Measurements from ENCODE around the gene ASB6. TPM values are rescaled to one million over a fixed set of nuclear protein-coding genes. Genes with fewer than 3 reads are reported as not detected.

Gene ASB6
- total RNA-seq, 1 donor from 2014 or later, result 20.1 TPM

- Mint-ChIP-seq H3K9me3 (no peaks in the 10 kb centered on the region), H3K4me3 (no peak overlapping the region), H3K36me3 (ENCODE audit: low read depth) (no peaks in the 10 kb centered on the region), H3K27me3 (peaks cover 1% of the 10 kb centered on the region), H3K27ac (no peak overlapping the region), H3K4me1 (peaks cover 30% of the 10 kb centered on the region)
- ChIA-PET CTCF (interaction anchor here (0.6 to 2.1 kb wide), 6 partner anchors 17 to 475 kb away, joined by 3 to 8 read pairs (median 4); no protein-coding TSS in a partner anchor), POLR2A (interaction anchor here (0.6 to 1.7 kb wide), 4 partner anchors 19 to 467 kb away, joined by 3 to 7 read pairs (median 6); partner anchors contain the start of gene NTMT1)
- ATAC-seq (ENCODE audit: low read depth) (no peak), DNase-seq (no peak)
- TF ChIP-seq CTCF (IDR thresholded peaks at IDR 0.05), result no peak
- intact Hi-C loops (cut with micrococcal nuclease), result loop anchor here (5.0 kb wide), 2 partner anchors 225 to 285 kb away; no protein-coding TSS in a partner anchor
These were observed 34.9 kb downstream of the ASB6 start for GRCh38 chr9:129607027-129607387.

DNA sequence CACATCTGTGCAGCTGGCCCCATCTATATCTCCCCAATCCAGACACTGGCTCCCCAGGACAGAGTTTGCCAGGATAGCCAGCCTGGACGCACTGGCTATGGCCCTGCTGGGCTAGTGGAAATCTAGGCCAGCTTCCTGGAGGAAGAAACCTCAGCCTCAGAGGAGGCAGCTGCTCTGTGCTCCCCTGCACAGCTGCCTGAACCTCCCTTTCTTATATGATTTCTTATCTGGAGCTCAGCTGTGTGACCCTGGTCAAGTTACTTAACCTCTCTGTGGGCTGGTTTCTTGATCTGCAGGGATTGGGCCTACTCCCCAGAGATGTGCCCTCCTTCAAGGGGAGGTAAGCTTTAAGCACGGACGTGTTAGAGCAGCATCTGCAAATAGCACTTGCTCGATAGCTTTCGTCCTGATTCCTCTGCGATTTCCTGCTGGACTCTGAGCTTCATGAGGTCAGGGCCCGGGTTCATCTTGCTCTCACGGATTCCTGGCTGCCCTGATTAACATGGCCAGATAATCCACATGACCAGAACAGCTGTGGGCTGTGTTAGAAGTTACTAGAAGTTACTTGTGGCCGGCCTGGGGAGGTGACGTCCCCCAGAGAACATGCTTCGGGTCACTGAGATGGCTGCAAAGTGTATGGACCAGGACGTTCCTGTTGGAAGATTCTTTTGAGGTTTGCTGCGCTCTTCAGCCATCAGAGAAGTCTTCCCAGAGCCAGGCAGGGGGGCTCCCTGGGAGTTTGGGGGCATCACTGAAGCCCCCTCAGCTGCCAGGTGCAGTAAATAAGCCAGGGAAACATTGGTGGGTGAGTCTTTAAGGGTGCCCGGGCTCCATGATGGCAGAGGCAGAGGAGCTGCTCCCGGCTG, 35.6 kb downstream of the ASB6 start:
- ATAC-seq (ENCODE audit: low read depth) (no peak), DNase-seq (no peak)
- no peak for TF ChIP-seq CTCF (IDR thresholded peaks at IDR 0.05)
- Mint-ChIP-seq H3K4me3 (no peak overlapping the region), H3K9me3 (no peaks in the 10 kb centered on the region), H3K27ac (no peak overlapping the region), H3K36me3 (ENCODE audit: low read depth) (no peaks in the 10 kb centered on the region), H3K27me3 (peaks cover 1% of the 10 kb centered on the region), H3K4me1 (peaks cover 30% of the 10 kb centered on the region)
- ChIA-PET POLR2A (interaction anchor here (0.6 to 1.7 kb wide), 4 partner anchors 19 to 590 kb away, joined by 5 to 11 read pairs (median 6); partner anchors contain the start of gene NTMT1), CTCF (interaction anchor here (0.6 to 2.1 kb wide), 7 partner anchors 18 to 475 kb away, joined by 3 to 8 read pairs (median 3); no protein-coding TSS in a partner anchor)
- intact Hi-C loops (cut with micrococcal nuclease), result loop anchor here (5.0 kb wide), 2 partner anchors 224 to 284 kb away; no protein-coding TSS in a partner anchor

DNA sequence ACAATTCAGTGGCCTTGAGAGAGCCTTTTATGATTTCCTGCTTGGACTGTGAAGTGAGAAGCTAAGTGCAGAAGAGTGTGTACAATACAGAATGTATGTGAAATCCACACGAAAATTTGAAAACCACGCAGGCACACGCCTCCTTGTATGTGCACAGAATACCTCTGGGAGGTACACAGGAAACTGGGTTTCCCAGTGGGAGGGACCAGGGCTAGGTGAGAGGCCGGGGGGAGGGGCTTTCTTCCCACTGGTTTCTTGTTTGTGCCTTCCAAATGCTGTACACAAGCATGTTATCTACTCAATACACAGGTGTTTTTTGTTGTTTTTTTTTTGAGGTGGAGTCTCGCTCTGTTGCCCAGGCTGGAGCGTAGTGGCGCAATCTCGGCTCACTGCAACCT, 37.2 kb downstream of the ASB6 start:
- Mint-ChIP-seq H3K27ac (no peak overlapping the region), H3K9me3 (no peaks in the 10 kb centered on the region), H3K36me3 (ENCODE audit: low read depth) (no peaks in the 10 kb centered on the region), H3K27me3 (peaks cover 10% of the 10 kb centered on the region), H3K4me1 (peaks cover 19% of the 10 kb centered on the region), H3K4me3 (no peak overlapping the region)
- ATAC-seq (ENCODE audit: low read depth), result no peak
- ChIA-PET POLR2A (interaction anchor here (0.6 to 1.6 kb wide), 3 partner anchors 9 to 466 kb away, joined by 3 to 7 read pairs (median 3); no protein-coding TSS in a partner anchor), CTCF (no interaction called here)
- intact Hi-C loops (cut with micrococcal nuclease), result loop anchor here (5.0 kb wide), 2 partner anchors 222 to 282 kb away; no protein-coding TSS in a partner anchor
- TF ChIP-seq CTCF (IDR thresholded peaks at IDR 0.05), result no peak
- DNase-seq, result no peak

DNA sequence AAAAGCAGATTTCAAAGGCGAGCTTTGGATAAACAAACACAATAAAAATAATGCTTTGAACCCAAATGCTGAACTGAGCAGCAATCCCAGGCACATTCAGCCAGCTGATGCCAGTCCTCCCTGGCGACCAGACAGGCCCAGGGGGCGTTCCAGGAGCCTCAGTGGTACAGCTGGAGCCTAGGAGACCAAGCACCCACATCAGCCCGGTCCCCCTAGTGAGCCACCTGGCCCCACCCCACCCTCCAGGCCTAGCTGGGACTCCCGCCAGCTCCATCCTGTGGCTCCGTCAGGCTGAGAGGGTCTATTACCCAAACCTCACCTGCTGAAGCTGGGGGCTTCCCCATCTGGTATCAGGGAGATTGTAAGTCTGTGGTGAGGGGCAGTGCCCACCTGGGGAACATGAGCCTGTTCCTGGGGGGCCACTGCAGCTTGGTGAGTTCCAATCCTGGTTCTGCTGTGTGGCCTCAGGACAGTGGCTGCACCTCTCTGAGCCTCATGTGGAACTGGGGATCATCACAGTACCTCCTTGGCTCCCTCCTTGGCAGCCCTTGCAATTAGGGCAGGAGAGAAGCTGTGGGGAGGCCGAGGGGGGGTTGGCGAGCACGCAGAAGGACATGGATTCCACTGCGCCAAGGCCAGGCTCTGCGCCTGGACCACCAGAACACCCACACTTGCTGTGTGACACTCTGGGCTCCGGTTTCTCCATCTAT, 37.7 kb downstream of the ASB6 start:
- DNase-seq, result no peak
- Mint-ChIP-seq H3K36me3 (ENCODE audit: low read depth) (no peaks in the 10 kb centered on the region), H3K9me3 (no peaks in the 10 kb centered on the region), H3K27ac (no peak overlapping the region), H3K27me3 (peaks cover 14% of the 10 kb centered on the region), H3K4me1 (peaks cover 17% of the 10 kb centered on the region), H3K4me3 (no peak overlapping the region)
- ChIA-PET CTCF (interaction anchor here (0.8 kb wide), 1 partner anchor 466 kb away, joined by 4 read pairs; no protein-coding TSS in a partner anchor), POLR2A (interaction anchor here (0.6 to 1.6 kb wide), 3 partner anchors 8 to 465 kb away, joined by 3 to 7 read pairs (median 3); no protein-coding TSS in a partner anchor)
- intact Hi-C loops (cut with micrococcal nuclease), result no loop called here
- ATAC-seq (ENCODE audit: low read depth), result no peak
- TF ChIP-seq CTCF (IDR thresholded peaks at IDR 0.05), result no peak
